Adrenal gland (tissue), 12 donors: Measurements from ENCODE around the gene CSNK2B. TPM values are rescaled to one million over a fixed set of nuclear protein-coding genes. Genes with fewer than 3 reads are reported as not detected.

ENCODE experiments used
- DNase-seq, 7 donors: peaks; one replicate each; pipeline ENCODE4 v3.0.0-alpha.2; 2019 to 2020
- H3K27ac ChIP-seq, 5 donors: fragments of 200-600 bp; sonication (generic) in 4 of 5; 1 replicate in 3 of 5; 2 replicates in 2 of 5; pipeline versions ENCODE4 v1.5.1 to v1.8.0; 2016 to 2020; ENCODE audit warnings: mild to moderate bottlenecking in 1 of 5
- H3K27me3 ChIP-seq: fragments of 200-600 bp; 2 replicates; pipeline ENCODE4 v1.8.0; 2021
- H3K36me3 ChIP-seq, 2 donors: fragments of 200-600 bp; replicated peaks in 1 of 2; 1 replicate in 1 of 2; 2 replicates in 1 of 2; pipeline versions ENCODE4 v1.5.1 to v1.8.0; 2018 to 2022
- H3K4me1 ChIP-seq, 2 donors: fragments of 200-600 bp; replicated peaks in 1 of 2; 1 replicate in 1 of 2; 2 replicates in 1 of 2; pipeline versions ENCODE4 v1.5.1 to v1.8.0; 2018 to 2021
- H3K4me3 ChIP-seq, 4 donors: fragments of 200-600 bp; sonication (generic) in 3 of 4; one replicate each; pipeline ENCODE4 v1.5.1; 2016 to 2018
- H3K9me3 ChIP-seq, 3 donors: fragments of 200-600 bp; sonication (generic) in 1 of 3; replicated peaks in 1 of 3; 1 replicate in 2 of 3; 2 replicates in 1 of 3; pipeline versions ENCODE4 v1.5.1 to v1.8.0; 2016 to 2021
- CTCF ChIP-seq, 6 experiments: fragments of 450-650 bp in 4 of 6; fragments of 200-600 bp in 2 of 6; sonication (generic) in 1 of 6; IDR thresholded peaks; 1 replicate in 5 of 6; 2 replicates in 1 of 6; pipeline versions ENCODE4 v1.5.1 to v1.8.0; 2016 to 2021; ENCODE audit warnings: antibody characterized with exemption in 6 of 6, mild to moderate bottlenecking in 2 of 6, moderate library complexity in 1 of 6
- POLR2A ChIP-seq, 2 donors: fragments of 450-650 bp; IDR thresholded peaks; one replicate each; pipeline ENCODE4 v1.6.1; 2017; ENCODE audit warnings: antibody characterized with exemption in 2 of 2, mild to moderate bottlenecking in 2 of 2, moderate library complexity in 1 of 2
- WGBS, 4 donors: extraction: QIAGEN DNeasy Blood & Tissue Kit in 2 of 4; methylation state at CpG; one replicate each; pipeline versions ENCODE4 v1.1.5 to v1.1.7; 2013 to 2017; 5-methylcytosine and 5-hydroxymethylcytosine counted together
- intact Hi-C, 2 donors: fragments of 100-400 bp; cut with DNase I; formaldehyde crosslinking; loops; one replicate each; pipeline versions ENCODE4 v1.14.1 to v1.15.0; 2022 to 2023
- polyA plus RNA-seq, 3 donors: library from polyadenylated mRNA; stranded (reverse); fragments of 200-250 nt in 2 of 3; fragments of 350-450 nt in 1 of 3; fragmentation: Illumina TruSeq in 1 of 3; extraction: RNeasy Lipid Tissue Mini Kit (QIAGEN cat#74804) in 1 of 3; gene quantifications; one replicate each; pipeline ENCODE4 v1.2.3, GENCODE V29; 2013 to 2014
- total RNA-seq, 9 donors: library from RNA; depleted of rRNA in 4 of 9; stranded (reverse); fragments of >200 nt in 4 of 9; fragments of 120-200 nt in 1 of 9; fragmentation: NEBNext Ultra II Directional in 1 of 9; extraction: Animal tissue kit (Norgen Biotek cat#: 25700) in 1 of 9; gene quantifications; one replicate each; pipeline versions ENCODE4 v1.1.0 to v1.2.4, GENCODE V29; 2013 to 2023
- donor health status: healthy with polysubstance abuse.
- donor health status: Bipolar disorder and iron deficiency.
- donor health status: DM: yes; HTN: yes; CAD: no.
- donor health status: DM: no; HTN: no; CAD: no.
- donor health status: DM: no; HTN: no; CAD: no.
- donor health status: DM: yes; HTN: yes; CAD: no.

Gene CSNK2B
- total and polyA plus RNA-seq, 12 donors = 142 to 324 (median 206) TPM

DNA sequence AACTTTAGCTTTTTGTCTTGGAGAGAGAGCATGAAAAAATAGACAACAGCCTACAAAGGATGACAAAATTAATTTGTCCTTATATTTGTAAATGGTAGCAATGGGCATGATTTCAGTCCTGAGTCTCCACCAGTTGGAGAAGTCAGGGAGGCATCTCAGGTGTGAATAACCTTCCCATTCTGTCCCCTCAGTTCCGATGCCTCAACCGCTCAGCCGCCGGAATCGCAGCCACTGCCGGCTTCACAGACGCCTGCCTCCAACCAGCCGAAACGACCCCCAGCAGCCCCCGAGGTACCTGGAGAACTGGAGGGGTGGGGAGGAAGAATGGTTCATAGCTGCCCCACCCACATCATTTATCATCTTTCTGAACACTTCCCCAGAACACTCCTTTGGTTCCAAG lies 41.8 kb upstream of the CSNK2B start:
- TF ChIP-seq POLR2A (IDR thresholded peaks at IDR 0.05) (no peak), CTCF (IDR thresholded peaks at IDR 0.05) (no peak)
- Histone ChIP-seq H3K27me3 (no peaks in the 10 kb centered on the region), H3K27ac (no peak overlapping the region), H3K4me1 (peaks cover 14 to 17% of the 10 kb centered on the region in 2 donors), H3K36me3 (peaks cover 0 to 63% of the 10 kb centered on the region in 2 donors), H3K9me3 (no peaks in the 10 kb centered on the region), H3K4me3 (no peak overlapping the region)
- intact Hi-C loops = no loop called here
- DNase-seq = no peak
- WGBS, 4 donors = 83 to 93% (median 89%) methylated on average over 10 of the region's 10 CpGs

GRCh38 chr6:31626952-31627351 lies 38.9 kb upstream of the CSNK2B start:
- H3K36me3 ChIP-seq = peaks cover 0 to 92% of the 10 kb centered on the region in 2 donors

GRCh38 chr6:31627690-31628287 lies 38.1 kb upstream of the CSNK2B start:
- intact Hi-C loops = no loop called here
- Histone ChIP-seq H3K27me3 (no peaks in the 10 kb centered on the region), H3K36me3 (peaks cover 0 to 97% of the 10 kb centered on the region in 2 donors), H3K27ac (no peak overlapping the region), H3K4me3 (no peak overlapping the region), H3K9me3 (no peaks in the 10 kb centered on the region), H3K4me1 (peaks cover 0 to 3% of the 10 kb centered on the region in 2 donors)
- DNase-seq = no peak
- WGBS, 4 donors = 91 to 97% (median 96%) methylated on average over 14 to 19 of the region's 19 CpGs
- TF ChIP-seq POLR2A (IDR thresholded peaks at IDR 0.05) = no peak
- TF ChIP-seq CTCF (IDR thresholded peaks at IDR 0.05) = no peak

More at GRCh38 chr6:31626952-31627351, 38.9 kb upstream of the CSNK2B start:
- no peaks in the 10 kb centered on the region for H3K9me3 ChIP-seq
- H3K4me1 ChIP-seq = peaks cover 2 to 11% of the 10 kb centered on the region in 2 donors
- H3K4me3 ChIP-seq = no peak overlapping the region
- H3K27ac ChIP-seq = no peak overlapping the region
- intact Hi-C loops = no loop called here
- WGBS, 4 donors = 86 to 94% (median 92%) methylated on average over 4 to 10 of the region's 10 CpGs
- TF ChIP-seq CTCF (IDR thresholded peaks at IDR 0.05) (no peak), POLR2A (IDR thresholded peaks at IDR 0.05) (no peak)
- no peak for DNase-seq
- no peaks in the 10 kb centered on the region for H3K27me3 ChIP-seq

GRCh38 chr6:31629014-31629413 lies 36.9 kb upstream of the CSNK2B start:
- TF ChIP-seq CTCF (IDR thresholded peaks at IDR 0.05) (no peak), POLR2A (IDR thresholded peaks at IDR 0.05) (no peak)
- WGBS, 4 donors = 92 to 94% (median 93%) methylated on average over 7 of the region's 7 CpGs
- intact Hi-C loops = no loop called here
- DNase-seq = no peak
- peaks cover 0 to 100% of the 10 kb centered on the region in 2 donors for H3K36me3 ChIP-seq
- no peaks in the 10 kb centered on the region for H3K27me3 ChIP-seq
- no peak overlapping the region for H3K4me3 ChIP-seq
- H3K4me1 ChIP-seq = no peaks in the 10 kb centered on the region
- H3K27ac ChIP-seq = no peak overlapping the region
- no peaks in the 10 kb centered on the region for H3K9me3 ChIP-seq
